Endothelial cell of umbilical vein (primary cell): ENCODE measurements around the gene WDR11. TPM values are rescaled to one million over a fixed set of nuclear protein-coding genes. Genes with fewer than 3 reads are reported as not detected.

Experiments used
- BruUV-seq: library from RNA; stranded (reverse); fragments of 400-500 nt; replicated peaks from 2 replicates; lab custom pipeline; 2021; lab: Mats Ljungman, UMichigan
- CTCF ChIA-PET: fragments of 300-600, 350-600 bp; sonication (Branson Sonifier 250); formaldehyde crosslinking; loops from one replicate; lab custom pipeline; 2021; ENCODE audit warnings: antibody characterized with exemption, inconsistent platforms; lab: Charles Lee
- POLR2A ChIA-PET: fragments of 300-600, 350-600 bp; sonication (Branson Sonifier 250); formaldehyde crosslinking; loops from one replicate; lab custom pipeline; 2021; ENCODE audit warnings: antibody characterized with exemption, inconsistent platforms; lab: Charles Lee
- DNase-seq: peaks from one replicate; pipeline ENCODE4 v3.0.0-alpha.2; 2011; ENCODE audit warnings: low read depth, low spot score
- FAIRE-seq: peaks from 2 replicates; lab custom pipeline; 2011; peaks lifted over from hg19 to GRCh38; lab: Jason Lieb, UNC
- H2AFZ ChIP-seq: 2 replicates; pipeline ENCODE4 v1.6.0; 2012; ENCODE audit warnings: low read depth, low read length, control low read depth, inconsistent platforms
- H3K27ac ChIP-seq: 2 replicates; pipeline ENCODE4 v1.5.1; 2011; ENCODE audit warnings: low read depth, mild to moderate bottlenecking, control low read depth, low read length, moderate library complexity; ENCODE audit not compliant: insufficient read depth
- H3K27me3 ChIP-seq, 2 experiments: 2 replicates each; pipeline versions ENCODE4 v1.6.0 to v1.6.1; 2011; ENCODE audit warnings: low read length in 2 of 2, mixed read lengths in 1 of 2; ENCODE audit not compliant: control insufficient read depth in 2 of 2, insufficient read depth in 2 of 2
- H3K36me3 ChIP-seq, 2 experiments: 2 replicates in 1 of 2; 3 replicates in 1 of 2; pipeline ENCODE4 v1.5.1; 2011; ENCODE audit warnings: low read length in 2 of 2, mild to moderate bottlenecking in 1 of 2, moderate library complexity in 1 of 2; ENCODE audit not compliant: control insufficient read depth in 2 of 2, insufficient read depth in 2 of 2; ENCODE audit errors: extremely low read depth in 1 of 2
- H3K4me1 ChIP-seq: 3 replicates; pipeline ENCODE4 v1.5.1; 2011; ENCODE audit warnings: mild to moderate bottlenecking, low read length; ENCODE audit not compliant: control insufficient read depth, insufficient read depth; ENCODE audit errors: extremely low read depth
- H3K4me2 ChIP-seq: 2 replicates; pipeline ENCODE4 v1.6.1; 2011; ENCODE audit warnings: low read length, control low read depth, mixed read lengths; ENCODE audit not compliant: insufficient read depth
- H3K4me3 ChIP-seq, 3 experiments: fragments of 200-600 bp in 1 of 3; sonication (generic), shearing (Covaris generic) in 1 of 3; replicated peaks in 1 of 3; 2 replicates each; pipeline ENCODE4 v1.5.1; 2011 to 2016; ENCODE audit warnings: control low read depth in 3 of 3, low read length in 3 of 3, mild to moderate bottlenecking in 2 of 3, inconsistent platforms in 1 of 3, low read depth in 1 of 3, moderate library complexity in 1 of 3; ENCODE audit not compliant: insufficient read depth in 1 of 3
- H3K79me2 ChIP-seq: 2 replicates; pipeline ENCODE4 v1.6.0; 2012; ENCODE audit warnings: low read length, inconsistent platforms; ENCODE audit not compliant: control insufficient read depth, insufficient read depth
- H3K9ac ChIP-seq: replicated peaks from 2 replicates; pipeline ENCODE3; 2011; ENCODE audit warnings: low read length, control low read depth; ENCODE audit not compliant: insufficient read depth; ENCODE audit errors: extremely low read depth
- H3K9me1 ChIP-seq: replicated peaks from 3 replicates; pipeline ENCODE4 v1.6.0; 2011; ENCODE audit warnings: mild to moderate bottlenecking, low read length; ENCODE audit not compliant: control insufficient read depth, insufficient read depth; ENCODE audit errors: extremely low read depth
- H3K9me3 ChIP-seq: replicated peaks from 2 replicates; pipeline ENCODE4 v1.5.1; 2012; ENCODE audit warnings: low read length, inconsistent platforms; ENCODE audit not compliant: control insufficient read depth, insufficient read depth
- H4K20me1 ChIP-seq: replicated peaks from 2 replicates; pipeline ENCODE3; 2011; ENCODE audit warnings: mild to moderate bottlenecking, low read length; ENCODE audit not compliant: control insufficient read depth, insufficient read depth; ENCODE audit errors: extremely low read depth
- CTCF ChIP-seq, 2 donors: IDR thresholded peaks; 1 replicate in 1 of 2; 2 replicates in 1 of 2; pipeline ENCODE4 v1.5.1; 2011; ENCODE audit warnings: low read length in 2 of 2, mild to moderate bottlenecking in 2 of 2, moderate library complexity in 2 of 2, control low read depth in 1 of 2, inconsistent platforms in 1 of 2, low read depth in 1 of 2; ENCODE audit not compliant: insufficient read depth in 1 of 2; ENCODE audit errors: extremely low read depth in 1 of 2
- POLR2AphosphoS5 ChIP-seq: IDR thresholded peaks from 2 replicates; pipeline ENCODE4 v1.6.1; 2012; ENCODE audit warnings: low read depth, mild to moderate bottlenecking, control low read depth, low read length, moderate library complexity; ENCODE audit not compliant: insufficient read depth
- dilution Hi-C: fragments of 300-500 bp; cut with MboI; formaldehyde crosslinking; loops from one replicate; pipeline ENCODE4 v1.15.0; 2019; ENCODE audit warnings: low sequenced_read_pairs; ENCODE audit not compliant: extremely low pct_ligation_motif_present
- intact Hi-C: fragments of 100-400 bp; cut with micrococcal nuclease; formaldehyde crosslinking; loops from one replicate; pipeline ENCODE4 v1.10.0; 2022
- polyA plus RNA-seq, 4 experiments: library from polyadenylated mRNA; depleted of rRNA in 3 of 4; stranded (reverse) in 3 of 4; unstranded in 1 of 4; fragments of >200 nt; gene quantifications; 2 replicates each; pipeline versions ENCODE4 v1.2.1 to v1.2.3, GENCODE V29; 2011 to 2012; ENCODE audit warnings: missing spikeins in 1 of 4
- total RNA-seq: library from RNA; stranded (reverse); gene quantifications from 2 replicates; pipeline ENCODE4 v1.2.3, GENCODE V29; 2021

The WDR11 gene
- total and polyA plus RNA-seq, 2 donors (not counting 3 experiments of a cell fraction or from before 2014, with no cell fraction given) = 63.6 to 73.9 TPM

GRCh38 chr10:120805014-120805812 is 45.9 kb upstream of the WDR11 start:
- H3K4me3 ChIP-seq = no peak overlapping the region
- no peaks in the 10 kb centered on the region for H3K36me3 ChIP-seq
- H3K4me1 ChIP-seq = peaks cover 2% of the 10 kb centered on the region
- no peak for TF ChIP-seq CTCF (IDR thresholded peaks at IDR 0.05; ENCODE audit: extremely low read depth in 1 of 2, insufficient read depth in 1 of 2, low read depth in 1 of 2, low read length in 2 of 2)
- FAIRE-seq = no peak
- H3K79me2 ChIP-seq = no peaks in the 10 kb centered on the region
- no peaks in the 10 kb centered on the region for H3K9me3 ChIP-seq
- CTCF ChIA-PET = interaction anchor here (1.4 kb wide), 2 partner anchors 12 to 44 kb away, joined by 3 read pairs; no protein-coding TSS in a partner anchor
- no TSS peak for BruUV-seq
- POLR2A ChIA-PET = no interaction called here
- intact Hi-C loops (no loop called here), dilution Hi-C loops (no loop called here)
- H2AFZ ChIP-seq = no peak overlapping the region
- H3K27me3 ChIP-seq = no peaks in the 10 kb centered on the region
- no peaks in the 10 kb centered on the region for H4K20me1 ChIP-seq
- H3K9ac ChIP-seq = no peak overlapping the region
- DNase-seq = no peak
- no peak overlapping the region for H3K4me2 ChIP-seq
- no peak overlapping the region for H3K27ac ChIP-seq
- no peaks in the 10 kb centered on the region for H3K9me1 ChIP-seq

- no peak overlapping the region for H3K9ac ChIP-seq
- CTCF ChIA-PET = interaction anchor here (2.3 kb wide), 1 partner anchor 19 kb away, joined by 9 read pairs; no protein-coding TSS in a partner anchor
- no peaks in the 10 kb centered on the region for H3K9me3 ChIP-seq
- no peak overlapping the region for H3K4me2 ChIP-seq
- intact Hi-C loops = no loop called here
- H3K9me1 ChIP-seq = no peaks in the 10 kb centered on the region
- H4K20me1 ChIP-seq = no peaks in the 10 kb centered on the region
- dilution Hi-C loops = no loop called here
- no peak overlapping the region for H3K27ac ChIP-seq
- no peaks in the 10 kb centered on the region for H3K36me3 ChIP-seq
- DNase-seq (no peak), FAIRE-seq (no peak)
- H3K27me3 ChIP-seq = no peaks in the 10 kb centered on the region
- H2AFZ ChIP-seq = no peak overlapping the region
- no peak for TF ChIP-seq POLR2AphosphoS5
- POLR2A ChIA-PET = no interaction called here
- H3K79me2 ChIP-seq = no peaks in the 10 kb centered on the region
- H3K4me1 ChIP-seq = peaks cover 4% of the 10 kb centered on the region
- H3K4me3 ChIP-seq = no peak overlapping the region
- BruUV-seq = no TSS peak
These were observed 45.1 kb upstream of the WDR11 start for GRCh38 chr10:120806081-120806480.
